Keratinocyte (primary cell): ENCODE measurements around the gene NME7. TPM values are rescaled to one million over a fixed set of nuclear protein-coding genes. Genes with fewer than 3 reads are reported as not detected.

Source experiments
- DNase-seq: peaks from one replicate; pipeline ENCODE4 v3.0.0-alpha.2; 2011; ENCODE audit warnings: low read depth, missing footprints, low spot score
- FAIRE-seq: peaks from 2 replicates; lab custom pipeline; 2011; peaks lifted over from hg19 to GRCh38; lab: Jason Lieb, UNC
- H2AFZ ChIP-seq: 2 replicates; pipeline ENCODE4 v1.6.0; 2012; ENCODE audit warnings: low read length, control low read depth, inconsistent platforms; ENCODE audit not compliant: control insufficient read depth
- H3K27ac ChIP-seq: 2 replicates; pipeline ENCODE4 v1.5.1; 2011; ENCODE audit warnings: low read length; ENCODE audit not compliant: control insufficient read depth, insufficient read depth
- H3K27me3 ChIP-seq: 3 replicates; pipeline ENCODE4 v1.6.0; 2011; ENCODE audit warnings: low read length; ENCODE audit not compliant: control insufficient read depth, insufficient read depth; ENCODE audit errors: extremely low read depth
- H3K36me3 ChIP-seq, 2 experiments: 2 replicates in 1 of 2; 3 replicates in 1 of 2; pipeline ENCODE4 v1.5.1; 2011; ENCODE audit warnings: low read length in 2 of 2, mild to moderate bottlenecking in 1 of 2; ENCODE audit not compliant: control insufficient read depth in 2 of 2, insufficient read depth in 2 of 2; ENCODE audit errors: extremely low read depth in 1 of 2
- H3K4me1 ChIP-seq: 3 replicates; pipeline ENCODE4 v1.5.1; 2011; ENCODE audit warnings: low read length; ENCODE audit not compliant: control insufficient read depth, insufficient read depth; ENCODE audit errors: extremely low read depth
- H3K4me2 ChIP-seq: 3 replicates; pipeline ENCODE4 v1.6.0; 2011; ENCODE audit warnings: low read depth, low read length; ENCODE audit not compliant: control insufficient read depth, insufficient read depth; ENCODE audit errors: extremely low read depth
- H3K4me3 ChIP-seq, 3 experiments: fragments of 200-600 bp in 1 of 3; sonication (generic) in 1 of 3; 2 replicates in 2 of 3; 3 replicates in 1 of 3; pipeline ENCODE4 v1.5.1; 2011 to 2016; ENCODE audit warnings: low read length in 3 of 3, mild to moderate bottlenecking in 3 of 3, control low read depth in 2 of 3, inconsistent platforms in 1 of 3, low read depth in 1 of 3, mixed read lengths in 1 of 3, mixed run types in 1 of 3, moderate library complexity in 1 of 3; ENCODE audit not compliant: control insufficient read depth in 2 of 3, insufficient read depth in 2 of 3; ENCODE audit errors: extremely low read depth in 1 of 3
- H3K79me2 ChIP-seq: 2 replicates; pipeline ENCODE4 v1.6.0; 2012; ENCODE audit warnings: low read length; ENCODE audit not compliant: control insufficient read depth, insufficient read depth
- H3K9ac ChIP-seq: 3 replicates; pipeline ENCODE4 v1.6.0; 2011; ENCODE audit warnings: low read length; ENCODE audit not compliant: control insufficient read depth, insufficient read depth; ENCODE audit errors: extremely low read depth
- H3K9me1 ChIP-seq: 3 replicates; pipeline ENCODE4 v1.6.0; 2011; ENCODE audit warnings: low read length; ENCODE audit not compliant: control insufficient read depth, insufficient read depth; ENCODE audit errors: extremely low read depth
- H3K9me3 ChIP-seq: 2 replicates; pipeline ENCODE4 v1.5.1; 2012; ENCODE audit warnings: low read depth, low read length; ENCODE audit not compliant: control insufficient read depth
- H4K20me1 ChIP-seq: 3 replicates; pipeline ENCODE4 v1.6.0; 2011; ENCODE audit warnings: low read length; ENCODE audit not compliant: control insufficient read depth, insufficient read depth; ENCODE audit errors: extremely low read depth
- EZH2 ChIP-seq: IDR thresholded peaks from one replicate; pipeline ENCODE4 v1.6.1; 2012; ENCODE audit warnings: inconsistent platforms, mild to moderate bottlenecking, low read length, moderate library complexity
- dilution Hi-C: fragments of 300-500 bp; cut with MboI; formaldehyde crosslinking; loops from one replicate; pipeline ENCODE4 v1.7.0; 2020; ENCODE audit warnings: low sequenced_read_pairs; ENCODE audit not compliant: extremely low pct_ligation_motif_present
- polyA plus RNA-seq, 5 experiments: library from polyadenylated mRNA; depleted of rRNA in 3 of 5; stranded (reverse) in 3 of 5; stranded (forward) in 1 of 5; unstranded in 1 of 5; fragments of >200 nt; gene quantifications; 1 replicate in 1 of 5; 2 replicates in 3 of 5; 3 replicates in 1 of 5; pipeline versions ENCODE4 v1.2.1 to v1.2.3, GENCODE V29; 2011 to 2012; ENCODE audit warnings: missing spikeins in 2 of 5, low read depth in 1 of 5, low replicate concordance in 1 of 5
- TF ChIP-seq, protein P1 (sequence below), 3 experiments: IDR thresholded peaks in 1 of 3; conservative IDR thresholded peaks in 1 of 3; optimal IDR thresholded peaks in 1 of 3; 2 replicates in 2 of 3; 3 replicates in 1 of 3; pipeline versions ENCODE3 to v1.5.1; 2011; ENCODE audit warnings: low read length in 3 of 3, mild to moderate bottlenecking in 3 of 3, moderate library complexity in 2 of 3, control low read depth in 1 of 3, inconsistent platforms in 1 of 3; ENCODE audit not compliant: insufficient read depth in 2 of 3; ENCODE audit errors: extremely low read depth in 1 of 3

Gene NME7
- polyA plus RNA-seq, 1 donor (not counting 4 experiments of a cell fraction or from before 2014, with no cell fraction given) = 52.9 TPM

GRCh38 chr1:169207797-169208520 lies 159.6 kb downstream of the NME7 start:
- no peaks in the 10 kb centered on the region for H4K20me1 ChIP-seq
- no peak for TF ChIP-seq EZH2
- TF ChIP-seq, protein P1, sequence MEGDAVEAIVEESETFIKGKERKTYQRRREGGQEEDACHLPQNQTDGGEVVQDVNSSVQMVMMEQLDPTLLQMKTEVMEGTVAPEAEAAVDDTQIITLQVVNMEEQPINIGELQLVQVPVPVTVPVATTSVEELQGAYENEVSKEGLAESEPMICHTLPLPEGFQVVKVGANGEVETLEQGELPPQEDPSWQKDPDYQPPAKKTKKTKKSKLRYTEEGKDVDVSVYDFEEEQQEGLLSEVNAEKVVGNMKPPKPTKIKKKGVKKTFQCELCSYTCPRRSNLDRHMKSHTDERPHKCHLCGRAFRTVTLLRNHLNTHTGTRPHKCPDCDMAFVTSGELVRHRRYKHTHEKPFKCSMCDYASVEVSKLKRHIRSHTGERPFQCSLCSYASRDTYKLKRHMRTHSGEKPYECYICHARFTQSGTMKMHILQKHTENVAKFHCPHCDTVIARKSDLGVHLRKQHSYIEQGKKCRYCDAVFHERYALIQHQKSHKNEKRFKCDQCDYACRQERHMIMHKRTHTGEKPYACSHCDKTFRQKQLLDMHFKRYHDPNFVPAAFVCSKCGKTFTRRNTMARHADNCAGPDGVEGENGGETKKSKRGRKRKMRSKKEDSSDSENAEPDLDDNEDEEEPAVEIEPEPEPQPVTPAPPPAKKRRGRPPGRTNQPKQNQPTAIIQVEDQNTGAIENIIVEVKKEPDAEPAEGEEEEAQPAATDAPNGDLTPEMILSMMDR (optimal IDR thresholded peaks at IDR 0.05 in 1 of 3, IDR thresholded peaks at IDR 0.05 in 1 of 3, conservative IDR thresholded peaks at IDR 0.05 in 1 of 3; ENCODE audit: extremely low read depth in 1 of 3, insufficient read depth in 2 of 3, low read length in 3 of 3) = no peak
- no peaks in the 10 kb centered on the region for H3K9me3 ChIP-seq
- H3K9me1 ChIP-seq = no peaks in the 10 kb centered on the region
- no peak overlapping the region for H3K27ac ChIP-seq
- H3K9ac ChIP-seq = no peak overlapping the region
- no peak overlapping the region for H3K4me3 ChIP-seq
- DNase-seq = no peak
- no peaks in the 10 kb centered on the region for H3K79me2 ChIP-seq
- H3K4me1 ChIP-seq = peaks cover 5% of the 10 kb centered on the region
- no peak overlapping the region for H2AFZ ChIP-seq
- H3K36me3 ChIP-seq = no peaks in the 10 kb centered on the region
- no peak overlapping the region for H3K4me2 ChIP-seq
- FAIRE-seq = no peak
- dilution Hi-C loops = no loop called here
- no peaks in the 10 kb centered on the region for H3K27me3 ChIP-seq

GRCh38 chr1:169204157-169204556 lies 163.4 kb downstream of the NME7 start:
- H3K27me3 ChIP-seq = no peaks in the 10 kb centered on the region
- H3K4me1 ChIP-seq = peaks cover 29% of the 10 kb centered on the region
- DNase-seq (no peak), FAIRE-seq (no peak)
- H3K4me2 ChIP-seq = no peak overlapping the region
- H3K79me2 ChIP-seq = no peaks in the 10 kb centered on the region
- H3K9me3 ChIP-seq = no peaks in the 10 kb centered on the region
- no peak overlapping the region for H2AFZ ChIP-seq
- H3K9me1 ChIP-seq = no peaks in the 10 kb centered on the region
- no peaks in the 10 kb centered on the region for H3K36me3 ChIP-seq
- TF ChIP-seq, protein P1 (optimal IDR thresholded peaks at IDR 0.05 in 1 of 3, IDR thresholded peaks at IDR 0.05 in 1 of 3, conservative IDR thresholded peaks at IDR 0.05 in 1 of 3; ENCODE audit: extremely low read depth in 1 of 3, insufficient read depth in 2 of 3, low read length in 3 of 3) = no peak
- no peak for TF ChIP-seq EZH2
- no peaks in the 10 kb centered on the region for H4K20me1 ChIP-seq
- dilution Hi-C loops = no loop called here
- H3K4me3 ChIP-seq = no peak overlapping the region
- no peak overlapping the region for H3K9ac ChIP-seq
- no peak overlapping the region for H3K27ac ChIP-seq
